OCI-LY7 (cell line): ENCODE results near the gene THBS4. TPM values are rescaled to one million over a fixed set of nuclear protein-coding genes. Genes with fewer than 3 reads are reported as not detected.

Source experiments
- BruUV-seq: library from RNA; stranded (reverse); fragments of 400-500 nt; replicated peaks from 2 replicates; lab custom pipeline; 2021; lab: Mats Ljungman, UMichigan
- CTCF ChIA-PET: fragments of 300-600 bp; sonication (Branson Sonifier 250); formaldehyde crosslinking; loops from one replicate; lab custom pipeline; 2022; ENCODE audit warnings: antibody characterized with exemption; ENCODE audit not compliant: unreplicated experiment; lab: Charles Lee
- POLR2A ChIA-PET: fragments of 300-600 bp; sonication (Branson Sonifier 250); formaldehyde crosslinking; loops from one replicate; lab custom pipeline; 2022; ENCODE audit warnings: antibody characterized with exemption; lab: Charles Lee
- DNase-seq: peaks from one replicate; pipeline ENCODE4 v3.0.0-alpha.2; 2015; ENCODE audit warnings: low spot score
- H2AFZ ChIP-seq: fragments of 200-600 bp; sonication (generic), shearing (Covaris generic); 2 replicates; pipeline ENCODE4 v1.6.1; 2014; ENCODE audit warnings: mild to moderate bottlenecking, antibody characterized with exemption, low read length, moderate library complexity
- H3K27ac ChIP-seq: fragments of 200-600 bp; sonication (generic); 2 replicates; pipeline ENCODE4 v1.5.1; 2014; ENCODE audit warnings: mixed run types, low read depth, mild to moderate bottlenecking, moderate library complexity, low read length, inconsistent platforms; ENCODE audit not compliant: poor library complexity, severe bottlenecking
- H3K36me3 ChIP-seq: fragments of 200-600 bp; sonication (generic); 2 replicates; pipeline ENCODE4 v1.6.1; 2014; ENCODE audit warnings: mild to moderate bottlenecking, antibody characterized with exemption, low read length, moderate library complexity, mixed read lengths; ENCODE audit not compliant: insufficient read depth
- H3K4me1 ChIP-seq: fragments of 200-600 bp; sonication (generic); 2 replicates; pipeline ENCODE4 v1.5.1; 2014; ENCODE audit warnings: mild to moderate bottlenecking, low read length; ENCODE audit not compliant: insufficient read depth, poor library complexity, severe bottlenecking
- H3K4me2 ChIP-seq: fragments of 200-600 bp; sonication (generic); 2 replicates; pipeline ENCODE4 v1.6.1; 2014; ENCODE audit warnings: mild to moderate bottlenecking, low read length
- H3K4me3 ChIP-seq: fragments of 200-600 bp; sonication (generic); 2 replicates; pipeline ENCODE4 v1.5.1; 2014; ENCODE audit warnings: mild to moderate bottlenecking, low read depth, low read length; ENCODE audit not compliant: poor library complexity, severe bottlenecking
- H3K79me2 ChIP-seq: fragments of 200-600 bp; sonication (generic); 2 replicates; pipeline ENCODE4 v1.6.1; 2016; ENCODE audit warnings: low read depth, mild to moderate bottlenecking, low read length, moderate library complexity, mixed read lengths; ENCODE audit not compliant: insufficient read depth
- H3K9me2 ChIP-seq: fragments of 200-600 bp; sonication (generic); 2 replicates; pipeline ENCODE4 v1.6.1; 2016; ENCODE audit warnings: mild to moderate bottlenecking, low read length, mixed read lengths; ENCODE audit not compliant: insufficient read depth
- H3K9me3 ChIP-seq: fragments of 200-600 bp; sonication (generic); 2 replicates; pipeline ENCODE4 v1.6.1; 2014; ENCODE audit warnings: mild to moderate bottlenecking, mixed run types, low read length, mixed read lengths
- H4K20me1 ChIP-seq: fragments of 200-600 bp; sonication (generic); 2 replicates; pipeline ENCODE4 v1.6.1; 2014; ENCODE audit warnings: mild to moderate bottlenecking, antibody characterized with exemption, low read length, moderate library complexity, mixed read lengths; ENCODE audit not compliant: insufficient read depth
- CTCF ChIP-seq: fragments of 200-600 bp; sonication (generic); conservative IDR thresholded peaks from 2 replicates; pipeline ENCODE4 v1.5.1; 2014; ENCODE audit warnings: mild to moderate bottlenecking, antibody characterized with exemption, low read length, moderate library complexity, mixed read lengths
- EZH2phosphoT487 ChIP-seq: fragments of 200-600 bp; sonication (generic); IDR thresholded peaks from 2 replicates; pipeline ENCODE4 v1.6.1; 2018; ENCODE audit warnings: low read depth, borderline replicate concordance, mild to moderate bottlenecking, mixed run types, antibody characterized with exemption, low read length, moderate library complexity, mixed read lengths
- intact Hi-C: fragments of 100-400 bp; cut with micrococcal nuclease; formaldehyde crosslinking; loops from one replicate; pipeline ENCODE4 v1.10.0; 2022; ENCODE audit not compliant: unreplicated experiment
- total RNA-seq, 2 experiments: library from RNA; depleted of rRNA in 1 of 2; stranded (reverse); fragments of >200 nt in 1 of 2; shearing (Covaris generic) in 1 of 2; gene quantifications; 2 replicates each; pipeline ENCODE4 v1.2.3, GENCODE V29; 2014 to 2022

THBS4 gene
- total RNA-seq, 2 experiments from 2014 or later, result 1.8 to 4.2 TPM

DNA sequence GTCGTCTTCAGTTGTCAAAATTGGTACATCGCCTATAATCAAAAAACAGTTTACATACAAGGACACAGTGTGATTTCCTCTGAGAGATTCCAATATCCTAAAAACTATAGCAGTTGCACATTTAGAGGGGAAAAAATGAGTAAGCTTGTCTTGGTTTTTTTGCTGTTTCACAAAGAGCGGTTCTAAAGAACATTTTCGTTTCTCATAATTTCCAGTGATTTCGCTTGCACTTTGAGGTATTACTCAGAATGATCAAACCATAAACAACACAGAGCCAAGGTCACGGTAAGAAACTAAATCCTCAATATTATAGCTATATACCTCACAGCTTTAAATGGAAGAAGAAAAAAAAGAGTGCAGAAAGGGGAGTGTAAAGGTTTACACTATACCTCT, 44.9 kb upstream of the THBS4 start:
- Histone ChIP-seq H3K4me3 (peak overlapping the region; percentile 80), H3K79me2 (peaks cover 41% of the 10 kb centered on the region), H3K9me2 (no peaks in the 10 kb centered on the region), H4K20me1 (no peaks in the 10 kb centered on the region), H2AFZ (peak overlapping the region; percentile 58; the same call in 1 of the 2 replicates), H3K4me2 (peak overlapping the region; percentile 95), H3K9me3 (no peaks in the 10 kb centered on the region), H3K36me3 (peaks cover 41% of the 10 kb centered on the region), H3K4me1 (peaks cover 48% of the 10 kb centered on the region), H3K27ac (peak overlapping the region; percentile 85)
- no TSS peak for BruUV-seq
- ChIA-PET CTCF (interaction anchor here (0.5 to 0.7 kb wide), 2 partner anchors 105 to 459 kb away, joined by 3 to 4 read pairs; no protein-coding TSS in a partner anchor), POLR2A (interaction anchor here (0.5 to 3.3 kb wide), 12 partner anchors 9 to 112 kb away, joined by 3 to 62 read pairs (median 3); no protein-coding TSS in a partner anchor)
- DNase-seq, result peak; percentile 11
- intact Hi-C loops, result loop anchor here (5.0 kb wide), 1 partner anchor 63 kb away; no protein-coding TSS in a partner anchor
- TF ChIP-seq EZH2phosphoT487, result no peak
- no peak for TF ChIP-seq CTCF

- ChIA-PET POLR2A (interaction anchor here (0.5 to 3.3 kb wide), 18 partner anchors 10 to 476 kb away, joined by 3 to 62 read pairs (median 3); no protein-coding TSS in a partner anchor), CTCF (interaction anchor here (0.5 kb wide), 1 partner anchor 458 kb away, joined by 3 read pairs; no protein-coding TSS in a partner anchor)
- DNase-seq, result peak; percentile 93
- H3K4me2 ChIP-seq, result peak within 1 kb of the TSS; percentile 95
- H4K20me1 ChIP-seq, result no peaks in the 10 kb centered on the region
- peak within 1 kb of the TSS; percentile 80 for H3K4me3 ChIP-seq
- peaks cover 41% of the 10 kb centered on the region for H3K79me2 ChIP-seq
- peak within 1 kb of the TSS; percentile 58; the same call in 1 of the 2 replicates for H2AFZ ChIP-seq
- no TSS peak for BruUV-seq
- intact Hi-C loops, result loop anchor here (5.0 kb wide), 1 partner anchor 64 kb away; no protein-coding TSS in a partner anchor
- H3K4me1 ChIP-seq, result peaks cover 41% of the 10 kb centered on the region
- peak within 1 kb of the TSS; percentile 85 for H3K27ac ChIP-seq
- no peak for TF ChIP-seq EZH2phosphoT487
- H3K9me3 ChIP-seq, result no peaks in the 10 kb centered on the region
- no peaks in the 10 kb centered on the region for H3K9me2 ChIP-seq
- peaks cover 34% of the 10 kb centered on the region for H3K36me3 ChIP-seq
Observed at GRCh38 chr5:79990598-79991507, 44.3 kb upstream of the THBS4 start, which contains the start of gene MTX3. Gene MTX3, minus strand, starts transcription at chr5:79991262. Its CDS starts 24 bp downstream, at chr5:79991238.
